HL-60/S4 treated with phorbol 12-myristate 13-acetate at 8.2 ng/mL for 4 days and 3 days (cell line): ENCODE results near the gene TRAPPC4.
"Not testable (repeated sequence)": the region's sequence is repeated elsewhere in the genome, so short reads cannot be mapped to it uniquely, and the experiment has no call there.

Source experiments
- in situ Hi-C: fragments of 300-500 bp; cut with MboI; formaldehyde crosslinking; loops from 2 replicates; pipeline ENCODE4 v1.15.0; 2022; ENCODE audit warnings: low sequenced_read_pairs

TRAPPC4 gene

GRCh38 chr11:119012629-119013170 lies 5.9 kb upstream of the TRAPPC4 start:
- in situ Hi-C loops = no loop called here

DNA sequence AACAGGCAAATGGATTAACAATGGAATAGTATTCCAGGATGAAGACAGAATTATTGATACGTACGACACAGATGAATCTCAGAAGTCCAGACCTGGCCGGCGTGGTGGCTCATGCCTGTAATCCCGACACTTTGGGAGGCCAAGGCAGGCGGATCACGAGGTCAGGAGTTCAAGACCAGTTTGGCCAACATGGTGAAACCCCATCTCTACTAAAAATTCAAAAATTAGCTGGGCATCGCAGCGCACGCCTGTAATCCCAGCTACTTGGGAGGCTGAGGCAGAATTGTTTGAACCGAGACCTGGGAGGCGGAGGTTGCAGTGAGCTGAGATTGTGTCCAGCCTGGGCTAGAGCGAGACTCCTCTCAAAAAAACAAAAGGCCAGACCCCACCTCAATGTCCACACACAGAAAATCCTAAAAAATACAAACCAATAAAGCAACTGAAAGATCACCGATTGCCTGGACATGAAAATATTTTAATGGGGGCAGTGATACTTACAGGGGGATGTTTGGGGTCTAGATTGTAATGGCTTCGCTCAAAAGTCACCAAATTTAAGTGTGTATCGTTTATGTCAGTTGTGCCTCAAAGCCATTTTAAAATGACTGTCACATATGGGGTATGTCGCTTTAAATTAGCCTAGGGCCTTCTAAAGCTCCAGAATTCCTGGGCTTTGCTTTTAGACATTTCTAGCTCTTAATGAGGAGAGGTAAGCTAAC lies 4.2 kb upstream of the TRAPPC4 start:
- in situ Hi-C loops = no loop called here

- in situ Hi-C loops = no loop called here
These were observed 3.4 kb upstream of the TRAPPC4 start for GRCh38 chr11:119015054-119015611.

GRCh38 chr11:119016216-119017009 lies 2.2 kb upstream of the TRAPPC4 start:
- in situ Hi-C loops = no loop called here

DNA sequence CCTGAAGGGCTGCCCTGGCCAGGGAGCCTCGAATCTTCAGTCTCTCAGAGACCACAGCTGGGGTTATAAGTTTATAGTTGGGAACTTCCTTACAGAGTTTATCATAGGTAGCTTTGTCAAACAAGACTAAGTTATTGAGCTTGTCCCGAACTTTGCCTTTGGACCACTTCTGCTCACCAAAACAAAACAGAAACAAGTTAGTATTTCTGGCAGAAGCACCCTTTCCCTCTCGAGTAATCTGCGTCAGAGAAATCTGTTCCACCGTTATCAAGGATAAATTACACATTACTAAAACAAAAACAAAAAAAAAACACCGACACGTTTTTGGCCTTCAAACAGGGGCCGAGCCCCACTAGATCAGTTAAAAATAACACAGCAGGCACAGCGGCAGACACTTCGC lies 1.2 kb upstream of the TRAPPC4 start:
- in situ Hi-C loops = not testable (repeated sequence)

DNA sequence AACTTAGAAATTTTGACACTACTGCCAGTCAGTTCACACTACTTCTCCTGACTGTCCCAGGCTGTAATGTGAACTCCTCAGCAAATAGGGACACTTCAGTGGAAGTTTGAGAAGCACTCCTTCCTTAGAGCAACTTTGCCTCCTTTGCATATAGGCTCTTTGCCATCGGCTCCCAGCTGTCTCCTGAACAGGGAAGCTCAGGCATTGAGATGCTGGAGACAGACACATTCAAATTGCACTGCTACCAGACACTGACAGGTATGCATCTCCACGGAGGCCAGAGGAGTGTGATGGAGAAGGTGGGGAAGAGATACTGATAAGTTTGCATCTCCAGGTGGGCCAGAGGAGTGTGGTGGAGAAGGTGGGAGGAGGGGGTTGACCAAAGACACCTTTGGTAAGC lies 1.4 kb downstream of the TRAPPC4 start:
- in situ Hi-C loops = no loop called here

DNA sequence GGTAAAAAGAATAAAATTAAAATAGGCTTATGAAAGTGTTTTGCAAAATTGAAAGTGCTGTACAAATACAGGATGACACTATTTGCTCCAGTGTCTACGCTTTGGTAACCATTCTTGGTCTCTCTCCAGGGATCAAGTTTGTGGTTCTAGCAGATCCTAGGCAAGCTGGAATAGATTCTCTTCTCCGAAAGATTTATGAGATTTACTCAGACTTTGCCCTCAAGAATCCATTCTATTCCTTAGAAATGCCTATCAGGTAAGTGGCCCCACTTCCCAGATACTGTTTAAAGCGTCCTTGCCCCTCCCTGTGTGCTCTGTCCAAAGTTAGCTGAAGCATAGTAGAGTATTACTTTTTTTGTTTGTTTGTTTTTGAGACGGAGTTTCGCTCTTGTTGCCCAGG lies 3.1 kb downstream of the TRAPPC4 start:
- in situ Hi-C loops = no loop called here

GRCh38 chr11:119023741-119024140 lies 5.2 kb downstream of the TRAPPC4 start:
- in situ Hi-C loops = no loop called here

GRCh38 chr11:119024430-119025098 lies 6.0 kb downstream of the TRAPPC4 start:
- in situ Hi-C loops = no loop called here

DNA sequence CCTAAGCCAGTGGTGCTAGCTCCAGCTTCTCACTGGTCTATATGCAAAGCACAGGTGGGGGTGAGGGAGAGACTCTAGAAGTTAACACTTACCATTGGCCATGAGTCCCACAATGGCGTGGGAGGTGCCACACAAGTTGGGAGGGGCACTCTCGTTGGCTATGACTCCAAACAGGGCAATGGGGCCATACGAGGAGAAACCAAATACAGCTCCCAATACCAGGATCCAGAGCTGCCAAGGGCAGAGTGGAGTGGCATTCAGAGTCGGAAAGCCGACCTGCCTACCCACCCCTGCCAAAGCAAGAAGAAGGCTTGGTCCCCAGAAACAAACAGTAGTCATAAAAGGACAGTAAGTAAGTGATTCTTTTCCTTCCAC lies 6.5 kb downstream of the TRAPPC4 start:
- in situ Hi-C loops = no loop called here

GRCh38 chr11:119025541-119025940 lies 7.0 kb downstream of the TRAPPC4 start:
- in situ Hi-C loops = no loop called here

DNA sequence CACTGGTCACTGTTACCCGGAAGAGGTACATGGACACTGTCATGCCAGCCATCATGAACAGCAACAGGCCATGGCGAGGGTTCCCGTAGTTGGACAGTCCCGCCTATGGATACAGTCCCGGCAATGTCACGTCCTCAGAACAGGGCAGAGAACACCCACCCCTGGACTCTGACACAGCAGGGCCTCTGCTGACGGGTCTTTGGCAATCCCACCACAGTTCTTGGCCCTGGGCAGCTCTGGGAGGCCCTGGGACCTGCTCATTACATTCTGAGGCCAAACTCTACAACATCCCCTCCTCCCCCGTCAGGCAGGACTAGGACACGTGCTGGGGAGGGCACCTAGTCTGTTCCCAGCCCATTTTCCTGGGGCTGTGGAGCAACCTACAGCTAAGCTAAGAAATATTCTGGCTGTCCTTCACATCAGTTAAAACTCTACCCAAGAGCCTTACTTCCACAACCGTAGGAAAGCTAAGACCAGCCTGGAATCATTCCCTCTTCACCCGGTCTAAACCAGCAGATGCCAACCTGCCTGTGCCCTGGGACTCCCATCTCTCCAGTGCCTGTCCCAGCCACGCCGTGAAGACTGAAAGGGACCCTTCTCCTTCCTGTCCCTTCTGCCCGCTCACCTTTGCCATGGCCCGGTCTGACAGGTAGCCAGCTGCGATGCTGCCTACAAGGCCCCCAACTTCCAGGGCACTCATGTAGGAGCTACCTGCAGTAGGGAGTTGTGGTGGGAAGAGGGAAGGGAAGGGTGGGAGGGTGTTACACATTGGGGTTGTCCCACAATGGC lies 7.6 kb downstream of the TRAPPC4 start:
- in situ Hi-C loops = no loop called here

DNA sequence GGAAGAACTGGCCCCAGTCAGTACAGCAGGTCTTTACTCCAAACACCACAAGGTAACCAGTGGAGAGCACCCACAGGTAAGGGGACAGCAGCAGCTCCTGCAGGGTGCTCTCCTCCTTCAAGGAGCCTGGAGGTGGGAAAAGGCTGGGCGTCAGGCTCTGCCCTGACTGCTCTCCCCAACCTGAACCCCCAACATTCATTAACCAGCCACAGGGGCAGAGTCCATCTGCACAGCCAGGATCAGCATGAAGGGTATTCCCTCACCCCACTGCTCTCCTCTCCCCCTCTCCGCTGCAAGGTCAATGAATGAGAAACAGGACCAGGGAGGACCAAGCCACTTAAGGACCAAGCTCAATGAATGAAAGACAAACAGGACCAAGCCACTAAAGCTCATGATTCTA lies 8.4 kb downstream of the TRAPPC4 start:
- in situ Hi-C loops = no loop called here

GRCh38 chr11:119027561-119028345 lies 9.2 kb downstream of the TRAPPC4 start:
- in situ Hi-C loops = no loop called here

DNA sequence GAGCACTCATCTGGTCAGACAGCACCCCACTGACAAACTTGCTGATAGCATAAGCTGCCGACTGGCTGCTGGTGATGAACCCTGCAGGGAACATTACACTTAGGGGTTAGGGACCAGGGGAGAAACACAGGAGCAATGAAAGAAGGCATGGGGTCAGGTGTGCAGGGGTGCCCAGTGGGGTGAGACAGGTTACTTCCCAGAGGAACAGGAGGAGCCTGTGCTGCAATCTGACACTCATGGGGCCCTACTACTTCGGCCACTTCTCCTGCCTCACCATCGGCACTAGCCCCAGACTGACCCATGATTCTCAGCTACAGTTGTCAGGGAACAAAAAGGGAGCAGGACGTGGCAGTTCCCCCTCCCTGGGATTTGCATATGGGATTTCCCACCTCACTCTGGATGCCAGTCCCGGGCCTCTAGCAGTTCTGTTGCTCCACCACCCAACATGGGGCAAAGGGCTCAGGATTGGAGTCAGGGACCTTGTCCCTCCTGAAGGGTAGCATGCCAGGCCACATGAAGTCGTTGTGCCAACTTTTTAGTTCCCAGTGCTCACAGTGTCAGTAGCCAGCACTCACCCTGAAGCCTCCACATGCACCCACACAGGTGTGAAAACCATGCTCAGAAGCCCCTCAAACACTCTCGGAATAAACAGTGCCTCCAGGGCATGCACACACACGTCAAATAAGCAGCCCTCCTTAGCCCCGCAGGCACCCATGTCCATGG lies 9.9 kb downstream of the TRAPPC4 start:
- in situ Hi-C loops = no loop called here

- in situ Hi-C loops = no loop called here
These were observed 10.4 kb downstream of the TRAPPC4 start for GRCh38 chr11:119029069-119029339.

DNA sequence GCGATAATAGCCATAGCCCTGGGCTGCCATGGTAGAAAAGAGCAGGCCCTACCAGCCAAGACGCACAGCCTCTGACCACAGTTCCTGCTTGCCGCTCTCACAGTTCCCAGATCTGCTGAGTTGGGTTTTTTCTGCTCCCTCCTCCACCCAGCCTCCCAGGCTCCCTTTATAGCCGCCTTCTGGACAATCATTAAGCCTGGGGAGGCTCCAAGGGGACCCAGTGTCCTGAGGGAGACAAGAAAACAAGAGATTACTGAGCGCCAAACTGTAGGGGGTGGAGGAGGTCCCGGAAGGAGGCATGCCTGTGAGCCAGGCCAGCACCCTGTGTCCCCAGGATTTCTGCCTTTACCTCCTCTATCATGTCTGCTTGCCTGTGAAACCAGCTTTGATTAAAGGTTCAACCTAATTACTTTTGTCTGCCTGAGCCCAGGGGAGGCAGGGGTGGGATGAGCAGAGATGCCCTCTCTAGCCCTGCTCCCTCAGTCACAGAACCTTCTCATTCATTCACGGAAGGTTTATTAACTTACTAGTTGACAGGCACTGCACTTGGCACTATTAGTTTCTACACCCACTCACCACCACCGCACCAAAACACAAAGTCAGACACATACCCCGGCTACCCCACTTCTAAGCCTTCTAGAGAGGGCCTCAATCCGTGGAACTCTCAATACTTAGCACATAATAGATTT lies 10.9 kb downstream of the TRAPPC4 start:
- in situ Hi-C loops = no loop called here

GRCh38 chr11:119030029-119030328 lies 11.4 kb downstream of the TRAPPC4 start:
- in situ Hi-C loops = no loop called here
